Germinal center (tissue), 1 donor: ENCODE data around the gene FLT3.
"Not testable (repeated sequence)": the region's sequence is repeated elsewhere in the genome, so short reads cannot be mapped to it uniquely, and the experiment has no call there.

ENCODE experiments used
- DNase-seq: peaks from one replicate; pipeline ENCODE4 v3.0.0; 2012; ENCODE audit warnings: mixed read lengths, low spot score

Gene FLT3

GRCh38 chr13:27971776-27972477 is 128.4 kb downstream of the FLT3 start:
- DNase-seq: no peak

DNA sequence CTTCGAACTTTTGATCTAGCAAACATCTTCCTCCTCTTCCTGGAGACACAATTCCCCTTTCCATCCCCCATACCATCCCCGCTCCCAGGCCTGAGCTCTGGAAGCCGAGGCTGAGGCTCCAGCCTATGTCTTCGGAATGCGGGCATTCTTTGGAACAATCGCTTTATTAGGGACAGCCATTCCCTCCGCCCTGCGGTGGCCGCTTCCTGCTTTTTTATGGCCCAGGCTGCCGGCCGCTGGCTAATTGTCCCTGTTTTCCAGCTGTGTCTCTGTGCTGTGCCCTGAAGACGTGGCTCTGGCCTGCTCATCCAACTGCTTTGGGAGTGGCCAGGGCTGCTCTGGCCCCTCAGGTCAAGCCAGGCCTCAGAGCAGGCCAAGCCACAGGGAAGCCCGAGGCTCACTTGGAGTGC is 129.1 kb downstream of the FLT3 start:
- DNase-seq: no peak

- no peak for DNase-seq
Observed at GRCh38 chr13:27970382-27971235, 129.8 kb downstream of the FLT3 start.

- DNase-seq: no peak
Observed at GRCh38 chr13:27969866-27970229, 130.5 kb downstream of the FLT3 start.

GRCh38 chr13:27969082-27969865 is 131.1 kb downstream of the FLT3 start, which contains the start of gene CDX2:
Gene CDX2 (minus strand): TSS chr13:27969315. CDS start chr13:27969006, 309 bp downstream.
- no peak for DNase-seq

- DNase-seq: no peak
Observed at GRCh38 chr13:27968316-27969081, 131.9 kb downstream of the FLT3 start.

- no peak for DNase-seq
Observed at GRCh38 chr13:27967736-27968315, 132.6 kb downstream of the FLT3 start.

DNA sequence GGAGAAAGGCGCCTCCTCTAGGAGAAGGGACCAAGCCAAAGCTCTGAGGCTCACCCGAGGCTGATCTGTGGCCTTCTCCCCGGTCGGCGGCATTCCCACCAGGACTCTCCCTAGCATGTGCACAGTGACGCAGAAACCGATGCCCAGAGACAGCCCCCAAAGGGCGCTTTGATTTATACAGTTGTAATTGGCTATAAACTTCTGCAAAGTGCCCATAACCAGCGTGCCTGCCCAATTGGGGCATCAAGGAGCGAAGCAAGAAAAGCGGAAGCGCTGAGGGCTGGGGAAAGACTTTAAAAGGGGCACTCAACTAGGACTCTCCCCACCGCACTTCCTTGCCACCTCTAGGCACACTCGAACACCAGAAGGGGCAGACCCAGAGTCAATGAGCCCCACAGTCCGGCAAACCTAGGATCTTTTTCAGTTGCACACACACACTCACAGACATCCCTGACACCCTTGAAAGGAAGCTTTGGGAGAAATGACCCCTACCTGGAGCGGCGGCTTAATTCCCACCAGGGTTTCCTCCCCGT is 133.1 kb downstream of the FLT3 start:
- no peak for DNase-seq

GRCh38 chr13:27966641-27967202 is 133.7 kb downstream of the FLT3 start:
- DNase-seq: no peak

DNA sequence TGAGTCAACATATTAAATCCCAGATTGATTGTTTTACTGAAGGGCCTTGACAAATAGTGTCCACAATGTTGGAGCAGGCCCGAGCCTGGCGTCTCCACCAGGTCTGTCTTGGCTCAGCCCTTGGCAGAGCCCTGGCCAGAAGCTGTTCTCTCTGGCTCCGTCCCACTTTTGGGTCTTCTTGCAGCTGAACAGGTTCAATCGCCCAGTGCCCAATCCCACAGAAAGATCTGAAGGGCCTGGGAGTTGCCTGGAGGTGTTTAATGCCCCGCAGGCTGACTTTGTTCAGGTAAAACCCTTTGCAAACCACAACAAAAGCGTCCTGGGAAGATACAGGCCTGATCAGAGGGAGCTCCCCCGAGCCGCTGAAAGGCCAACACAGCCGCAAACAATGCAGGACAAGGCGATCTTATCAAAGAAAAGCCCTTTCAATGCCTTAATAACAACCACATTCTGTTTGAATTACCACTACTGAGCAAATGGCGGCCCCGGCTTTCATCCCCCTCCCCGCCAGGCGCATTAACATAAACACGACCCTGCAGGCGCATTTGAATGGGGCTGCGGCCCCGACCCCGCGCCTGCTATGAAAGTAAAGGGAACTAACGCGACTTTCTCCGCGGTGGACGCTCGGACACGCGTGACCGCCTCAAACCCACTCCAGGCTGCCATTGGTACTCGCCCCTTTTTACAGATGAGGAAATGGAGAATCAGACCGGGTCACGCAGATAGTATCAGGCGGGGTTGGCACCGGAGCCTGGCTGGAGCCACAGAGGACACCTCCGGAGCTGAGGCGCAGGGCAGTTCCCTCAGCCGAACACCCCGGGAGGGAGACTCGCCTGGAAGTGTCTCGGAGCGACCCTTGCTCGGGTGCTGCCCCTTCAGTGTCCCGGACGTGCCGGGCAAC is 134.4 kb downstream of the FLT3 start:
- DNase-seq: no peak

GRCh38 chr13:27965343-27965739 is 135.0 kb downstream of the FLT3 start:
- DNase-seq: no peak

DNA sequence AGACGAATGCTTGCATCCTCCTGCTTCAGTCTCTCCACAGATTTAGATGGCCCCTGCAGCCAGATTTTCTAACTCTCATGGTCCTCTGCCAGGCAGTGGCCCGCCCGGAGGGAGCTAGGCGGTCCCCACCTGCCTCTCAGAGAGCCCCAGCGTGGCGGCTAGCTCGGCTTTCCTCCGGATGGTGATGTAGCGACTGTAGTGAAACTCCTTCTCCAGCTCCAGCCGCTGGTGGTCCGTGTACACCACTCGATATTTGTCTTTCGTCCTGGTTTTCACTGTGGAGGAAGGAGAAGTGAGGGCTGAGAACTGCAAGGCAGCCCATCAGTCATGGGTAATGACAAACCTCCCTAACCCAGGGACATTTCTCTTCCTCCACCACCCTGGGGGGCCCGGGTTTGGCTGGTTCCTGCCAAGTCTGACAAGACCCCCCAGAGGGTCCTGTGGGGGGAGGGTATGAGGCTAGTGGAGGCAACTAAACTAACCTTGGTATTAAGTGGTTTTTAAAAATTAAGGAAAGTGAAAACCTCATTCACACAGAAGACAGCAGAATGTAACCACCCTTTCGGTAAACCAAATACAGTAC is 135.5 kb downstream of the FLT3 start:
- DNase-seq: no peak

DNA sequence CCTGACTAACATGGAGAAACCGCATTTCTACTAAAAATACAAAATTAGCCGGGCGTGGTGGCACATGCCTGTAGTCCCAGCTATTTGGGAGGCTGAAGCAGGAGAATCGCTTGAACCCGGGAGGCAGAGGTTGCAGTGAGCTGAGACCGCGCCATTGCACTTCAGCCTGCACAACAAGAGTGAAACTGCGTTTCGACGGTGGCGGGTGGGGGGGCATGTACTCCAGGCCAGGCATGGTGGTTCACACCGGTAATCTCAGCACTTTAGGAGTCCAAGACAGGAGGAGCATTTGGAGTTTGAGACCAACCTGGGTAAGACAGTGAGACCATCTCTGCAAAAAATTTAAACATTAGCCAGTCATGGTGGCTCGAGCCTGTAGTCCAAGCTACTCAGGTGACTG is 136.2 kb downstream of the FLT3 start:
- DNase-seq: not testable (repeated sequence)

DNA sequence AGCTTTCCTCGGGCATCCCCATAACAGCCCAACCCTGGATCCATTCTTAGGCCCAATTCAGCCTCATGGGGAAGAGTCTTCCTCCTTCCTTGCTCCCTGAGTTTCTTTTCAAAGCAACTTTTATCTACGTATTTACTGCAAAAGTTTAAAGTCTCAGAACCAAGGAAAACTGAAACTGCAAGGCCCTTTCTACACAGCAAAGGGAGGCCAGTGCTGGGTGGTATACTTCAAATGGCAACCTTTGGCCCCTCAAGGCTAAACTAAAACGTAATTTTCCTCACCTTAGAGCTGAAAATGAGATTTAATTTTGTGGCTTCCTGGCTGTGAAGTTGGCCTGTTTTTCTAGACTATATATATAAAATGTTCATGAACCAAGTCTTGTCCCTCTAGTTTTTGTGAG is 136.9 kb downstream of the FLT3 start:
- DNase-seq: no peak

DNA sequence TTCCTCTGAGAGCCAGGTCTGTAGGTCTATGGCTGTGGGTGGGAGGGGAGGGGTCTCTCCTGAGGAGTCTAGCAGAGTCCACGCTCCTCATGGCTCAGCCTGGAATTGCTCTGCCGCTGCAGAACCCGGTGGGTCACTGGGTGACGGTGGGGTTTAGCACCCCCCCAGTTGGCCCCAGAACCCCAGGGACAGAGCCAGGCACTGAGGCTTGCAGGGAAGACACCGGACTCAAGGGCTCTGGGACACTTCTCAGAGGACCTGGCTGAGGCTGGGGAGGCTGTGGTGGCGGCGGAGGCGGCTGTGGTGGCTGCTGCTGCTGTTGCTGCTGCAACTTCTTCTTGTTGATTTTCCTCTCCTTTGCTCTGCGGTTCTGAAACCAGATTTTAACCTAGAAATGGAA is 137.4 kb downstream of the FLT3 start:
- no peak for DNase-seq

DNA sequence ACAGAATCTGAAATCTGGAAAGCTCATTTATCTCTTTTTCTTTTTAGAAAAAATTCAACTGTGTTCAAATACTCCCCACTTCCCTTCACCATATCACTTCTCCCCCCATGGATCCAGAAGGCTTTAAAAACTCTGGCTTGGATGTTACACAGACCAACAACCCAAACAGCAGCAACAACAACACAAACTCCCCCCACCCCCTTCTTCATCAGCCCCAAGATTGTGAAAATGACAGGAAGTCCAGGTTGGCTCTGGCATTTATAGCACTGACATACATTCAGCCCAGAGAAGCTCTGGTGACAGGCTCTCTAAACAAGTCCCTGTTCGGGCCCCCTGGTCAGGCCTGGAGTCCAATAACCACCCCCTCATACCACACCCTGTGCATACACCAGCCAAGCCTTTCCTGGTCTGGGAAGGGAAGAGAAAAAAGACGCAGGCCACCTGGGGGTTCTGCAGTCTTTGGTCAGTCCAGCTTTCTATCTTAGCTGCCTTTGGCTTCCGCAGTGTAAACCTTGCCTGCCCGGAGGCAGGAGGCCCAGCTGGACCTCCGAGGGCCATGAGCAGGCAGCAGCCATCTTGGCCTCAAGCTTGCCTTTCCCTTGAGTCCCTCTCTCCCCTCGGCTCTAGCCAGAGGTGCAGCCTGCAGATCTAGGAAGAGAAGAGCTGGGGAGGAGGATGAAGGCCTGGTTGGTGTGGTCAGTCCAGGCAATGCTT is 138.1 kb downstream of the FLT3 start:
- no peak for DNase-seq

DNA sequence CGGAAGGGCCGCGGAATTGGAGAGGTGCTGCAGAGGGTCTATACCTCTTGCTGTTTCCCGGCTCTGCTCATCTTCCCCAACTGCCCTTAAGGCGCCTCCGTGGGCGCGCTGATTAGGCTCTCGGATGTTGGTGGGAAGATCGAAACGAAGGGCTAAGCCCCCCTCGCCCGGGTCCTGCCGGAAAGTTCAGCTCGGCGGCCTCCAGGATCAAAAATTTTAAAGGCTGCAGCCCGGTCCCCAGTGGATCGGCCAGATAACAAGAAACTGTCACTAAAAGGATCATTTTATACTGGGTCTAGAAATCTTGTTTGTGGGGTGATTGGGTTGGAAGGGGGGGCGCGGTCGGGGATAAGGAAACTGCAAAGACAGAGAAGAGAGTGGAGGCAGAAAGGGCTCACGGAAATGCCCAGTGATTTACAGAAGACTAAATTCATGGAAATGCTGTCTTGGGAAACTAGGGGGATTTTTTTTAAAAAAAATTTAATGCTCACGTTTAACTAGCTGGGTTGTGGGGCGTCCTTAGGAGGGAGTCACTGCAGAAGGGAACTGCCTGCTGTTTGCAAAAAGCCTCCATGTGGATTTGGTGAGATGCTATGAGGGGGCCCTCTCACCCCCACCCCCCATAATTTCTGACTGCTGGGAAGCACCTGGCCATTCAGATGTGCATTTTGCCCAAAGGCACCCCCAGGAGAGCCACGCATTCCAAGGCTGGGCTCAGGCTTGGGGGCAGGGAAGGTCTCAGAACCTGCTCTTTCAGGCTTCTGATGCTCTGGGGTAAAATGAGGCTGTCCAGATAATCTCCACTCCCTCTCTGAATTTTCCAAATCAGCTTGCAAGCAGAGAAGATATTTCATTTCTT is 138.9 kb downstream of the FLT3 start:
- no peak for DNase-seq
